Prostate gland (tissue), 2 donors: ENCODE results near the gene EGFL6. TPM values are rescaled to one million over a fixed set of nuclear protein-coding genes. Genes with fewer than 3 reads are reported as not detected.

Experiments used
- DNase-seq: peaks from one replicate; pipeline ENCODE4 v3.0.0-alpha.2; 2019; ENCODE audit warnings: low spot score
- H3K27ac ChIP-seq, 2 donors: fragments of 200-600 bp; sonication (generic); 2 replicates each; pipeline ENCODE4 v1.5.1; 2017 to 2019
- H3K27me3 ChIP-seq: fragments of 200-600 bp; sonication (generic); replicated peaks from 2 replicates; pipeline ENCODE4 v1.5.1; 2019; ENCODE audit not compliant: insufficient read depth
- H3K36me3 ChIP-seq, 2 donors: fragments of 200-600 bp; sonication (generic); 1 replicate in 1 of 2; 2 replicates in 1 of 2; pipeline versions ENCODE4 v1.5.1 to v1.8.1; 2017 to 2019
- H3K4me1 ChIP-seq: fragments of 200-600 bp; sonication (generic); replicated peaks from 2 replicates; pipeline ENCODE4 v1.5.1; 2019
- H3K4me3 ChIP-seq, 2 donors: fragments of 200-600 bp; sonication (generic); 2 replicates each; pipeline ENCODE4 v1.5.1; 2017 to 2019
- H3K9me3 ChIP-seq: fragments of 200-600 bp; sonication (generic); 2 replicates; pipeline ENCODE4 v1.5.1; 2017
- CTCF ChIP-seq, 4 experiments: fragments of 200-600 bp in 2 of 4; fragments of 450-650 bp in 2 of 4; sonication (generic) in 2 of 4; IDR thresholded peaks; 1 replicate in 3 of 4; 2 replicates in 1 of 4; pipeline ENCODE4 v1.5.1; 2016 to 2019; ENCODE audit warnings: antibody characterized with exemption in 4 of 4, mild to moderate bottlenecking in 2 of 4, moderate library complexity in 2 of 4
- POLR2A ChIP-seq: fragments of 450-650 bp; IDR thresholded peaks from one replicate; pipeline ENCODE4 v1.6.1; 2016; ENCODE audit warnings: antibody characterized with exemption, mild to moderate bottlenecking
- POLR2AphosphoS5 ChIP-seq: sonication (generic); formaldehyde crosslinking; IDR thresholded peaks from one replicate; pipeline ENCODE4 v1.6.1; 2017; ENCODE audit warnings: antibody characterized with exemption
- WGBS: methylation state at CpG from one replicate; pipeline ENCODE4 v1.1.5; 2018; 5-methylcytosine and 5-hydroxymethylcytosine counted together
- intact Hi-C: fragments of 100-400 bp; cut with DNase I; formaldehyde crosslinking; loops from one replicate; pipeline ENCODE4 v1.14.2; 2022
- total RNA-seq, 2 donors: library from RNA; depleted of rRNA; stranded (reverse); fragments of >200 nt; gene quantifications; one replicate each; pipeline ENCODE4 v1.1.0, GENCODE V29; 2016

The EGFL6 gene
- total RNA-seq, 2 donors from 2014 or later: 0.23 TPM; not detected in 1

GRCh38 chrX:13533726-13534125 is 35.7 kb upstream of the EGFL6 start:
- DNase-seq: no peak
- Histone ChIP-seq H3K36me3 (no peaks in the 10 kb centered on the region), H3K4me1 (no peaks in the 10 kb centered on the region), H3K27me3 (no peaks in the 10 kb centered on the region), H3K9me3 (no peaks in the 10 kb centered on the region), H3K4me3 (no peak overlapping the region), H3K27ac (no peak overlapping the region)
- intact Hi-C loops: no loop called here
- 54% methylated on average over 3 of the region's 3 CpGs for WGBS
- no peak for TF ChIP-seq POLR2AphosphoS5
- TF ChIP-seq CTCF (IDR thresholded peaks at IDR 0.05): no peak
- TF ChIP-seq POLR2A: no peak

GRCh38 chrX:13535376-13536165 is 33.8 kb upstream of the EGFL6 start:
- H3K27me3 ChIP-seq: no peaks in the 10 kb centered on the region
- H3K36me3 ChIP-seq: no peaks in the 10 kb centered on the region
- no peaks in the 10 kb centered on the region for H3K4me1 ChIP-seq
- 79% methylated on average over 7 of the region's 7 CpGs for WGBS
- no peaks in the 10 kb centered on the region for H3K9me3 ChIP-seq
- H3K27ac ChIP-seq: no peak overlapping the region
- intact Hi-C loops: no loop called here
- H3K4me3 ChIP-seq: no peak overlapping the region
- TF ChIP-seq POLR2A: no peak
- TF ChIP-seq POLR2AphosphoS5: no peak
- TF ChIP-seq CTCF (IDR thresholded peaks at IDR 0.05): no peak
- no peak for DNase-seq

GRCh38 chrX:13536551-13536950 is 32.9 kb upstream of the EGFL6 start:
- TF ChIP-seq POLR2A (no peak), POLR2AphosphoS5 (no peak), CTCF (IDR thresholded peaks at IDR 0.05) (no peak)
- intact Hi-C loops: no loop called here
- Histone ChIP-seq H3K4me3 (no peak overlapping the region), H3K9me3 (no peaks in the 10 kb centered on the region), H3K27me3 (no peaks in the 10 kb centered on the region), H3K36me3 (no peaks in the 10 kb centered on the region), H3K4me1 (no peaks in the 10 kb centered on the region), H3K27ac (no peak overlapping the region)
- DNase-seq: no peak
- 90% methylated on average over 4 of the region's 4 CpGs for WGBS

GRCh38 chrX:13538414-13538813 is 31.0 kb upstream of the EGFL6 start:
- Histone ChIP-seq H3K36me3 (no peaks in the 10 kb centered on the region), H3K27me3 (no peaks in the 10 kb centered on the region), H3K4me1 (no peaks in the 10 kb centered on the region), H3K27ac (no peak overlapping the region), H3K9me3 (no peaks in the 10 kb centered on the region), H3K4me3 (no peak overlapping the region)
- no peak for TF ChIP-seq POLR2A
- no peak for TF ChIP-seq POLR2AphosphoS5
- no peak for TF ChIP-seq CTCF (IDR thresholded peaks at IDR 0.05)
- DNase-seq: no peak
- 63% methylated on average over 3 of the region's 3 CpGs for WGBS
- intact Hi-C loops: no loop called here

- TF ChIP-seq POLR2AphosphoS5 (no peak), CTCF (IDR thresholded peaks at IDR 0.05) (no peak), POLR2A (no peak)
- Histone ChIP-seq H3K4me3 (no peak overlapping the region), H3K27me3 (no peaks in the 10 kb centered on the region), H3K27ac (no peak overlapping the region), H3K36me3 (no peaks in the 10 kb centered on the region), H3K4me1 (no peaks in the 10 kb centered on the region), H3K9me3 (no peaks in the 10 kb centered on the region)
- 18% methylated on average over 2 of the region's 2 CpGs for WGBS
- no peak for DNase-seq
- intact Hi-C loops: no loop called here
Measured at GRCh38 chrX:13540602-13541001, 28.8 kb upstream of the EGFL6 start.
